ENCODE results near the gene TMEM167A.

GRCh38 chr5:83099445-83099844 lies 22.3 kb upstream of the TMEM167A start:
- TF ChIP-seq CTCF (IDR thresholded peaks at IDR 0.05; ENCODE audit: low read length): no peak
- no peak for TF ChIP-seq EZH2phosphoT487 (IDR thresholded peaks at IDR 0.05; ENCODE audit: low read length)
- no peak for TF ChIP-seq EZH2 (optimal IDR thresholded peaks at IDR 0.05; ENCODE audit: low read depth, low read length)

All from MM.1S (cell line).